CD14-positive monocyte (primary cell): Measurements from ENCODE around the gene SLC25A21. TPM values are rescaled to one million over a fixed set of nuclear protein-coding genes. Genes with fewer than 3 reads are reported as not detected.

ENCODE experiments used
- DNase-seq, 3 donors: peaks; one replicate each; pipeline ENCODE4 v3.0.0-alpha.2; 2011 to 2022
- H2AFZ ChIP-seq: 2 replicates; pipeline ENCODE4 v1.6.0; 2012; ENCODE audit warnings: mild to moderate bottlenecking, low read depth, low read length, inconsistent platforms; ENCODE audit not compliant: insufficient read depth, poor library complexity, severe bottlenecking
- H3K27ac ChIP-seq, 2 donors: 1 replicate in 1 of 2; 2 replicates in 1 of 2; pipeline ENCODE4 v1.5.1; 2012 to 2013; ENCODE audit warnings: low read length in 2 of 2, control low read depth in 1 of 2, inconsistent platforms in 1 of 2, low read depth in 1 of 2, mild to moderate bottlenecking in 1 of 2
- H3K27me3 ChIP-seq, 2 donors: one replicate each; pipeline versions ENCODE4 v1.6.0 to v1.6.1; 2011 to 2013; ENCODE audit warnings: low read length in 2 of 2; ENCODE audit not compliant: control insufficient read depth in 2 of 2, insufficient read depth in 2 of 2
- H3K36me3 ChIP-seq, 2 donors: replicated peaks in 1 of 2; 1 replicate in 1 of 2; 2 replicates in 1 of 2; pipeline versions ENCODE4 v1.5.1 to v1.6.1; 2012 to 2013; ENCODE audit warnings: low read length in 2 of 2, control low read depth in 1 of 2, inconsistent platforms in 1 of 2, mild to moderate bottlenecking in 1 of 2; ENCODE audit not compliant: insufficient read depth in 2 of 2, control insufficient read depth in 1 of 2
- H3K4me1 ChIP-seq, 2 donors: 1 replicate in 1 of 2; 2 replicates in 1 of 2; pipeline versions ENCODE4 v1.5.1 to v1.6.1; 2012 to 2013; ENCODE audit warnings: low read length in 2 of 2, control low read depth in 1 of 2, inconsistent platforms in 1 of 2, mild to moderate bottlenecking in 1 of 2, moderate library complexity in 1 of 2; ENCODE audit not compliant: insufficient read depth in 2 of 2, control insufficient read depth in 1 of 2
- H3K4me2 ChIP-seq: replicated peaks from 2 replicates; pipeline ENCODE3; 2012; ENCODE audit warnings: low read length, moderate library complexity, mild to moderate bottlenecking; ENCODE audit not compliant: poor library complexity, severe bottlenecking; ENCODE audit errors: extremely low read depth
- H3K4me3 ChIP-seq, 3 experiments: fragments of 200-600 bp in 1 of 3; sonication (generic) in 1 of 3; replicated peaks in 1 of 3; 1 replicate in 2 of 3; 2 replicates in 1 of 3; pipeline ENCODE4 v1.5.1; 2011 to 2013; ENCODE audit warnings: low read length in 3 of 3, mild to moderate bottlenecking in 3 of 3, control low read depth in 2 of 3, low read depth in 2 of 3, inconsistent platforms in 1 of 3, moderate library complexity in 1 of 3
- H3K79me2 ChIP-seq: 2 replicates; pipeline ENCODE4 v1.6.0; 2012; ENCODE audit warnings: mild to moderate bottlenecking, control low read depth, inconsistent platforms, low read length, moderate library complexity; ENCODE audit not compliant: insufficient read depth
- H3K9ac ChIP-seq: 2 replicates; pipeline ENCODE4 v1.6.0; 2017; ENCODE audit warnings: low read length, mild to moderate bottlenecking; ENCODE audit not compliant: insufficient read depth, poor library complexity, severe bottlenecking
- H3K9me3 ChIP-seq, 2 donors: replicated peaks in 1 of 2; 1 replicate in 1 of 2; 2 replicates in 1 of 2; pipeline versions ENCODE4 v1.5.1 to v1.6.1; 2012 to 2013; ENCODE audit warnings: low read length in 2 of 2, control low read depth in 1 of 2; ENCODE audit not compliant: control insufficient read depth in 1 of 2, insufficient read depth in 1 of 2
- H4K20me1 ChIP-seq: 2 replicates; pipeline ENCODE4 v1.6.0; 2012; ENCODE audit warnings: mild to moderate bottlenecking, low read length, control low read depth, moderate library complexity; ENCODE audit not compliant: insufficient read depth
- H3K27ac Mint-ChIP-seq, 7 donors: one replicate each; pipeline ENCODE4 v1.8.0; 2020; ENCODE audit warnings: mild to moderate bottlenecking in 7 of 7, mixed read lengths in 7 of 7, moderate library complexity in 6 of 7, inconsistent platforms in 2 of 7
- H3K27me3 Mint-ChIP-seq, 3 donors: one replicate each; pipeline ENCODE4 v1.8.0; 2021 to 2022; ENCODE audit warnings: low read depth in 3 of 3, mild to moderate bottlenecking in 3 of 3, mixed read lengths in 3 of 3, moderate library complexity in 3 of 3, inconsistent platforms in 1 of 3
- H3K36me3 Mint-ChIP-seq, 2 donors: one replicate each; pipeline ENCODE4 v1.8.0; 2020; ENCODE audit warnings: mixed read lengths in 2 of 2, inconsistent platforms in 1 of 2, mild to moderate bottlenecking in 1 of 2
- H3K4me1 Mint-ChIP-seq: one replicate; pipeline ENCODE4 v1.8.0; 2020; ENCODE audit warnings: mild to moderate bottlenecking, mixed read lengths
- H3K4me3 Mint-ChIP-seq, 2 donors: one replicate each; pipeline ENCODE4 v1.8.0; 2020; ENCODE audit warnings: mild to moderate bottlenecking in 2 of 2, mixed read lengths in 2 of 2, moderate library complexity in 1 of 2
- H3K9me3 Mint-ChIP-seq, 7 donors: one replicate each; pipeline ENCODE4 v1.8.0; 2020 to 2022; ENCODE audit warnings: mixed read lengths in 7 of 7, mild to moderate bottlenecking in 6 of 7, moderate library complexity in 6 of 7, inconsistent platforms in 2 of 7
- WGBS: methylation state at CpG from one replicate; pipeline ENCODE4 v1.1.5; 2013; ENCODE audit warnings: missing lambda C conversion rate; ENCODE audit not compliant: insufficient coverage; 5-methylcytosine and 5-hydroxymethylcytosine counted together
- intact Hi-C, 2 donors: fragments of 100-400 bp; cut with micrococcal nuclease; formaldehyde crosslinking; loops; one replicate each; pipeline versions ENCODE4 v1.15.0 to v1.15.1; 2023
- polyA plus RNA-seq, 3 donors: library from polyadenylated mRNA; depleted of rRNA in 1 of 3; unstranded in 2 of 3; stranded (reverse) in 1 of 3; fragments of 300-500 nt in 2 of 3; fragments of >200 nt in 1 of 3; fragmentation: Illumina TruSeq in 2 of 3; gene quantifications; 1 replicate in 2 of 3; 2 replicates in 1 of 3; pipeline ENCODE4 v1.2.3, GENCODE V29; 2012 to 2021
- TF ChIP-seq, protein P1 (sequence below): fragments of 200-600 bp; IDR thresholded peaks from one replicate; pipeline ENCODE4 v1.8.0; 2022; ENCODE audit warnings: antibody characterized with exemption, mild to moderate bottlenecking

SLC25A21 gene
- polyA plus RNA-seq, 3 donors = not detected

DNA sequence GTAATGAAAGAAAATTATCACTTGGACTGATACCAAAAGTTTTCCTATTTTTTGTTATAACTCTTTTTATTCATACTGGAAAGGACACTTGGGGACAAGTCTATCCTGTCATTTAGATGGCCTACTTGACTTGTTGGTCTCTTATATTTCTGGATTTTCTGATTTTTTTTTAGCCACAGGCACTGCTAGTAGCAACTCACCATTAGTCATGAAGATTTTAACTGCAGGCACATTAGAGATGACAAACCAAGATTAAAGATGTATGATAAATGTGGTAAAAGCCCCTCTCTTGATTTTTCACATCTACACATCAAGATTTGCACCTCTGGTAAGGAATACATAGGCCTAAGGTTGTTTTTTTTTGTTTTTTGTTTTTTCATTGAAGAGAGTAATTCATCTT is 217.0 kb downstream of the SLC25A21 start:
- Mint-ChIP-seq H3K4me1 (no peaks in the 10 kb centered on the region), H3K4me3 (no peak overlapping the region), H3K9me3 (peaks cover 0 to 4% (median 0%) of the 10 kb centered on the region in 7 donors), H3K27me3 (peaks cover 0 to 2% (median 0%) of the 10 kb centered on the region in 3 donors), H3K27ac (no peak overlapping the region), H3K36me3 (no peaks in the 10 kb centered on the region)
- H3K9ac ChIP-seq = no peak overlapping the region
- no peak for DNase-seq
- no peaks in the 10 kb centered on the region for H3K9me3 ChIP-seq
- no peaks in the 10 kb centered on the region for H3K27me3 ChIP-seq
- H3K4me2 ChIP-seq = no peak overlapping the region
- H2AFZ ChIP-seq = no peak overlapping the region
- no peaks in the 10 kb centered on the region for H3K36me3 ChIP-seq
- no peak overlapping the region for H3K27ac ChIP-seq
- H4K20me1 ChIP-seq = no peaks in the 10 kb centered on the region
- H3K4me1 ChIP-seq = no peaks in the 10 kb centered on the region
- no peak overlapping the region for H3K4me3 ChIP-seq
- TF ChIP-seq, protein P1, sequence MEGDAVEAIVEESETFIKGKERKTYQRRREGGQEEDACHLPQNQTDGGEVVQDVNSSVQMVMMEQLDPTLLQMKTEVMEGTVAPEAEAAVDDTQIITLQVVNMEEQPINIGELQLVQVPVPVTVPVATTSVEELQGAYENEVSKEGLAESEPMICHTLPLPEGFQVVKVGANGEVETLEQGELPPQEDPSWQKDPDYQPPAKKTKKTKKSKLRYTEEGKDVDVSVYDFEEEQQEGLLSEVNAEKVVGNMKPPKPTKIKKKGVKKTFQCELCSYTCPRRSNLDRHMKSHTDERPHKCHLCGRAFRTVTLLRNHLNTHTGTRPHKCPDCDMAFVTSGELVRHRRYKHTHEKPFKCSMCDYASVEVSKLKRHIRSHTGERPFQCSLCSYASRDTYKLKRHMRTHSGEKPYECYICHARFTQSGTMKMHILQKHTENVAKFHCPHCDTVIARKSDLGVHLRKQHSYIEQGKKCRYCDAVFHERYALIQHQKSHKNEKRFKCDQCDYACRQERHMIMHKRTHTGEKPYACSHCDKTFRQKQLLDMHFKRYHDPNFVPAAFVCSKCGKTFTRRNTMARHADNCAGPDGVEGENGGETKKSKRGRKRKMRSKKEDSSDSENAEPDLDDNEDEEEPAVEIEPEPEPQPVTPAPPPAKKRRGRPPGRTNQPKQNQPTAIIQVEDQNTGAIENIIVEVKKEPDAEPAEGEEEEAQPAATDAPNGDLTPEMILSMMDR = no peak
- H3K79me2 ChIP-seq = no peaks in the 10 kb centered on the region
- intact Hi-C loops = no loop called here

DNA sequence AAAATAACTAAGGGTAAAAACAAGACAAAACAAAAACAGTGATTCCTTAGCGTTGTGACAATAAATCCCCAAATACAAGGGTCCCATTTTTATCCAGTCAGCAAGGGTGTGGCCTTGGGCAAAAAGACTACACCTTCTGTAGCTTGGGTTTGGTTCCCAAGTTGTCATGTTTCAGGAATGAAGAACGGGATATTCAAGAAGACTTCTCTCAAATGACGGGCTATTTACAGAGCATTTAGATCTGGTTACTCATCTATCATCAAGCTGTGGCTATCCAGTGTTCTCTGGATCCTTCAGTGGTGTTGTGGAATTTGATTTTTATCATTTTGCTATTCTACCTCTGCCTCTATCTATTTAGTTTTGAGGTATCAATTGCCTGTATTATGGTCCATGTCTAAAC is 219.7 kb downstream of the SLC25A21 start:
- Mint-ChIP-seq H3K36me3 (no peaks in the 10 kb centered on the region), H3K27ac (no peak overlapping the region), H3K9me3 (peaks cover 0 to 1% (median 0%) of the 10 kb centered on the region in 7 donors), H3K27me3 (peaks cover 0 to 4% (median 2%) of the 10 kb centered on the region in 3 donors), H3K4me1 (no peaks in the 10 kb centered on the region), H3K4me3 (no peak overlapping the region)
- 80% methylated on average over 1 of the region's 3 CpGs for WGBS
- intact Hi-C loops = no loop called here
- Histone ChIP-seq H4K20me1 (no peaks in the 10 kb centered on the region), H3K4me1 (no peaks in the 10 kb centered on the region), H3K27me3 (no peaks in the 10 kb centered on the region), H3K27ac (no peak overlapping the region), H3K36me3 (no peaks in the 10 kb centered on the region), H3K4me3 (no peak overlapping the region), H3K9ac (no peak overlapping the region), H3K4me2 (no peak overlapping the region), H2AFZ (no peak overlapping the region), H3K9me3 (no peaks in the 10 kb centered on the region), H3K79me2 (no peaks in the 10 kb centered on the region)
- DNase-seq = no peak
- TF ChIP-seq, protein P1 = no peak
